Epithelial cell of esophagus (primary cell): ENCODE data around the gene ZNF609.

ENCODE experiments used
- DNase-seq: peaks from one replicate; pipeline ENCODE4 v3.0.0; 2010; ENCODE audit warnings: low read depth
- H3K4me3 ChIP-seq: 2 replicates; pipeline ENCODE4 v1.5.1; 2011; ENCODE audit warnings: mild to moderate bottlenecking, low read length, control low read depth
- CTCF ChIP-seq: IDR thresholded peaks from 2 replicates; pipeline ENCODE4 v1.5.1; 2011; ENCODE audit warnings: low read depth, mild to moderate bottlenecking, low read length, control low read depth, inconsistent platforms; ENCODE audit not compliant: insufficient read depth; ENCODE audit errors: missing control alignments

Gene ZNF609

GRCh38 chr15:64720188-64720587, 259.8 kb downstream of the ZNF609 start:
- TF ChIP-seq CTCF: no peak
- no peak overlapping the region for H3K4me3 ChIP-seq
- DNase-seq: no peak

- no peak for TF ChIP-seq CTCF
- no peak overlapping the region for H3K4me3 ChIP-seq
- no peak for DNase-seq
Observed at GRCh38 chr15:64730151-64730550, 269.8 kb downstream of the ZNF609 start.

- DNase-seq: peak; percentile 86
- H3K4me3 ChIP-seq: peak overlapping the region; percentile 16
- peak; percentile 90 for TF ChIP-seq CTCF
Observed at GRCh38 chr15:64731012-64731804, 270.8 kb downstream of the ZNF609 start.

- no peak for TF ChIP-seq CTCF
- no peak for DNase-seq
- no peak overlapping the region for H3K4me3 ChIP-seq
Observed at GRCh38 chr15:64731805-64732151, 271.4 kb downstream of the ZNF609 start.

GRCh38 chr15:64732156-64732860, 271.9 kb downstream of the ZNF609 start:
- no peak for DNase-seq
- no peak for TF ChIP-seq CTCF
- no peak overlapping the region for H3K4me3 ChIP-seq
